NOMO-1 treated with dmso at 0.1 percent for 144 hours (cell line): ENCODE results near the gene H6PD.

Experiments
- DNase-seq: peaks from one replicate; lab custom pipeline; 2025; ENCODE audit not compliant: unreplicated experiment; lab: John Stamatoyannopoulos, UW

Gene H6PD

DNA sequence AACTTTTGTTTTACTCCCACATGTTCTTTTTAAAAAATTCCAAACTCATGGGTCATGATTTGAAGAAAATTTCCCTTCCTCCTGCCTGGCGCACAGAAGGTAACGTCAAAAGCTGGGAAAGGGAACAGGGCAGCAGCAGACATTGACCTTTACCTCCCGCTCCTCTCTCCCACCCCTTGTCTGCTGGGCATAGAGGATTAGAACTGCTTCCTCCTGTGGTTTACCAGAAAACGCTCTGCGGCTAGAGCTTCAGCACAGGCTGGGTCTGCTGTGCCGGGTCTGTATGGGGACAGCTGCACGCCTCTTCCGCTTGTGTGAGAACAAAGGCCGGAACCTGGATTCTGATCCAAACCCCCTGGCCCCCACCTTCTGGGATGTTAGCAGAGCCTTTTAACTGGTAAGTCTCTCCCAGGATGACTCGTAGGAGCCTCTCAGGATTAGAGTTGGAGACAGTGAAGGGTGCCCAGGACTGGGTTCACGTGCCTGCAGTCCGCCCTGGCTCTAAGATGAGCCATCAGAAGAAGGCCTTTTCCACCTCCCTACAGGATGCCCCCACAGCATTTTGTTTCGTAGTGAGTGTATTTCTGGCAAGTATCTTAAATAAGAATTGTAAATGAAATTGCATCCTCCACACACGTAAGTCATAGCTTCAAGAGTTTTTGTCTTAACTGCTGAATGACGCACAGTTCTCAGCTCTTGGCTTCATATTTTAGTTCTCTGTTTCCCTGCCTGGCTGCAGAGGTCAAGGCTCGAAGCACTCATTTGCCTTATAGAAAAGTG lies 5.2 kb downstream of the H6PD start:
- peak; percentile 76 for DNase-seq

DNA sequence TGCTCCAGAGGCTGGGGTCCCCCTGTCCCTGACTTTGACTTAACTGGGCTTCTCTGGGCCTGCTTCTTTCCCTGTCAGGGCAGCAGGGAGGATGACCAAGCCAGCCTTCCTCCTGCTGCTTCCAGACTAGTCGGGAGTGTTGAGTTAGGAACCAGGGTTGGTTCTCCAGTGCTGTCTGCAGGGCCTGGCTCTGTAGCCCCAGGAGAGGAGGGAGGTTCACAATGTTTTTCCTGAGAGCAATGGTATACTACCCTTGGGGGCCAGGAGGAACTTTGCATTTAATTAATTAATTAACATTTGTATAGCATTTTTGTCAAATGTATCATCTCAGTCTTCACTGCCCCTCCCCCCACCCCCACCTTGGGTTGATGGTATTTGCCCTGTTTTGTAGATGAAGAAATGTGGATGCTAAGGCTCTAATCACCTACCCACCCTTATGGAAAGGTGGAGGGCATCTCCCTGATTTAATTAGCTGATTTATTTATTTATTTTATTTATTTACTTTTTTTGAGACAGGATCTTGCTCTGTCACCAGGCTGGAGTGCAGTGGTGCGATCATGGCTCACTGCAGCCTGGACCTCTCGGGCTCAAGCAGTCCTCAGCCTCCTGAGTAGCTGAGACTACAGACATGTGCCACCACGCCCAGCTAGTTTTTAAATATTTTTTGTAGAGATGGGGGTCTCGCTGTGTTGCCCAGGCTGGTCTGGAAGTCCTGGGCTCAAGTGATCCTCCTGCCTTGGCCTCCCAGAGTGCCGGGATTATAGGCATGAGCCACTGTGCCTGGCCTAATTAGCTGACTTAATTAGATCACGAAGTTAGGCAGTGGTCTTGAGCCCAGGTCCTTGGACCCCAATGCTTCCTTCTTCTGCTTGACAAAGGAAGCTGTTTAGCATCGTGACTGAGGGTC lies 6.6 kb downstream of the H6PD start:
- DNase-seq: no peak

DNA sequence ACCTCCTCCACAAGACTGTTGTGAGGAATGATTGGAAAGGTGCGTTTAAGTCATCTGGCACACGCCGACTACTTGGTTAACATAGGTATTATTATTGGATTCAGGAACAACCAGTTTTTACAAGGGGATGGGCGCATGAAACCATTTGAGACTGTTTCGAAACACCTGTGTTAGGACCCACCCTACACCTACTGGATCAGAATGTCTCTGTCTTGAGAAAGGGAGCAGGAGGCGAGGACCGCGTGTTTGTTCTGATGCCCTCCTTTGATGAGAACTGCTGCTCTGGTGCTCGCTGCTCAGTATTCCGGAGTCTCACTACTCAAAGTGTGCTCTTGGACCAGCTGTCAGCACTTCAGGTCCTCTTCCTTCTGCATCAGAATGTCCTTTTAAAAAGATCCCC lies 7.3 kb downstream of the H6PD start:
- DNase-seq: no peak

DNA sequence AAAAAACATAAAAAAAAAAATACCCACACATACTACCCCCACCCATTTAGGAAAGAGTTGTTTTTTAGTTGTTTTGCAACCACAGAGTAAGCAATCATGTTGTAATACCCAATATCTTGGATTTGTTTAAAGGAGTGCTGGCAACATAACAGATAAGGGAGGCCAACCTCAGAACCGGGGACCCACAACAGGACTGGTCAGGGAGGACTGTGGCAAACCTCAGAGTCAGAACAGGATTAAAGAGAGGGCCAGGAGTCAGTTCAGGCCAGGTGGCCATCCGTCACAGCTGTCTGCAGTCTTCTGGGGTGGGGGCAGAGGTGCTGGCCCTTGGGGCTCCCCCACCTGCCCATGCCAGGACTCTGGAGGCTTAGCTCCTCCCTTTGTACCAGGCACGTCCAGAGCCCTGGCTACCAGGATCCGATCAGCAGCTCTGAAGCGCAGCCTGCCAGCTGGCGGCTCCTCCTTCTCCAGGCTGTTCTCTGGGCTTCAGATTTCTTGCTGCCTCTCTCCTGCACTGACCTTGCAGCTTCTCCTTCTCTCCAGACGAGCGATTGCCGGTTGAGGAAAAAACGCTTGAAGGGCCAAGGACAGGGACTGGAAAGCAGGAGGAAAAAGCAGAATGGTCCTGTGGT lies 7.9 kb downstream of the H6PD start:
- DNase-seq: no peak

DNA sequence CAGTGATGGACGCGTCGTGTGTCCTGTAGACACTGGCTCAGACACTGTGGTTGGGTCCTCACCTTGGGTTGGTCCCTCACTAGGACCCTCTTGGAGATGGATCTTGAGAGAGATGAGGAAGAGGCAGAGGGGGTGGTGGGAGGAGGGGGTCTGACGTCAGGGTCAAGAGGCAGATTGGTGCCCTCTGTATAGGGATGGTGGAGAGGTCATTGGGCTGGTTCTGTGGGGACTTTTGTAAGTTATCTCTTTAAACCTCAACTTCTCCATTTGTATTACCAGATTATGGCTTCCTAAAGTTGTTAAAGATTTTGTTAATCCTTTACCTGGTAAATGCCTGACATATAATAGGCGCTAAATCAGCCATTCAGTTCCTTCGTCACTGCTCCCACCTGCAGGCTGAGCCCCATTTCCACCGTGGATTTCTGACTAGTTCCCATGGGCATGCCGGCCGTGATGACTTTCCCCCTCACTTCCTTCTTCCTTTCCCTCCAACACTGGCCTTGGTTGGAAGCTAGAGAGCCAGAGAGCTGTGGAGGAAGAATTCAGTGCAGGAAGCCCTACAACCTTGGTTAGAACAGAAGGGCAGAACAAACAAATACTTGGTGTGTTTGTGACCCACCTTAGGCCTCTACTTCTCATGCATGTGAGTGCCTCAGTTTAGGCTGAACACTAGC lies 8.6 kb downstream of the H6PD start:
- no peak for DNase-seq

DNA sequence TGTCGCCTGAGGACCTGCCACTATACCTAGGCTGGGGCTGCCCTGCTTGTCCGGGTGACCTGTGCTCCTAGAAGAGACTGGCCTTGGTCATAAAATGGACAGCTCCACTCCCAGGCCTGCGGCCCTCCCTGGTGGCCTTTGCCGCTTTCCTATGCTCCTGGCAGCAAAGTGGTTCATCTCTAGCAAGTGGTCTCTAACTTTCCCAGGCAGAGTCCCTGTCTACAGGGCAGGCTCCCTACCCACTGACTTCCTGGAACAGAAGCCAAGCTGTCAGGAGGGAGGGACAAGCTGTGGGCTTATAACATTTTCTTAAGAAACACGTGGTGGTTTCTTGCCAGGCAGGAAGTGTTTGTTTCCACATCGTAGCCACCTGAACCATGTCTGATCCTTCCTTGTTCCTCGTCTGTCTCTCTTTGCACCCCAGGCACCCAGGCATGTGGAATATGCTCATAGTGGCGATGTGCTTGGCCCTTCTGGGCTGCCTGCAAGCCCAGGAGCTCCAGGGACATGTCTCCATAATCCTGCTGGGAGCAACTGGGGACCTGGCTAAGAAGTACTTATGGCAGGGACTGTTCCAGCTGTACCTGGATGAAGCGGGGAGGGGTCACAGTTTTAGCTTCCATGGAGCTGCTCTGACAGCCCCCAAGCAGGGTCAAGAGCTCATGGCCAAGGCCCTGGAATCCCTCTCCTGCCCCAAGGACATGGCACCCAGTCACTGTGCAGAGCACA lies 10.1 kb downstream of the H6PD start:
- no peak for DNase-seq

DNA sequence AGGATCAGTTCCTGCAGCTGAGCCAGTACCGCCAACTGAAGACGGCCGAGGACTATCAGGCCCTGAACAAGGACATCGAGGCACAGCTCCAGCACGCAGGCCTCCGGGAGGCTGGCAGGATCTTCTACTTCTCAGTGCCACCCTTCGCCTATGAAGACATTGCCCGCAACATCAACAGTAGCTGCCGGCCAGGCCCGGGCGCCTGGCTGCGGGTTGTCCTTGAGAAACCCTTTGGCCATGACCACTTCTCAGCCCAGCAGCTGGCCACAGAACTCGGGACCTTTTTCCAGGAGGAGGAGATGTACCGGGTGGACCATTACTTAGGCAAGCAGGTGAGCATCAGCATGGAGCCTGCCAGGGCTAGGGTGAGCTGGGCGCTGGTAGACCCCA lies 10.7 kb downstream of the H6PD start:
- no peak for DNase-seq

DNA sequence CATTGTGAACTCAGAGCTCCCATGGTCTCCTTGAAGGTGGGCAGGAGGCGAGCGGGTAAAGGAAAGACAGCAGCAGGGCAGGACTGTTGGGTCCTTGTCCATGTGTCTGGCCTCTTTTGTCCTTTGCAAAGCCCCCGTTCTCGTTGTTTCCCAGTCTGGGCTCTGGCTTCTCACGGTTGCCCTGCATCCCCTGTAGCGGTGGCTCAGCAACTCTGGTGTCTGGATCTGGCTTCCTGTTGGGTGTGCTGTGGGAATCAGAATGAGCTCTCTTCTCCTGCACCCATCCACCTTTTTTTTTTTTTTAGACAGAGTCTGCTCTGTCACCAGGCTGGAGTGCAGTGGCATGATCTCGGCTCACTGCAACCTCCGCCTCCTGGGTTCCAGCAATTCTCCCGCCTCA lies 11.1 kb downstream of the H6PD start:
- DNase-seq: no peak

DNA sequence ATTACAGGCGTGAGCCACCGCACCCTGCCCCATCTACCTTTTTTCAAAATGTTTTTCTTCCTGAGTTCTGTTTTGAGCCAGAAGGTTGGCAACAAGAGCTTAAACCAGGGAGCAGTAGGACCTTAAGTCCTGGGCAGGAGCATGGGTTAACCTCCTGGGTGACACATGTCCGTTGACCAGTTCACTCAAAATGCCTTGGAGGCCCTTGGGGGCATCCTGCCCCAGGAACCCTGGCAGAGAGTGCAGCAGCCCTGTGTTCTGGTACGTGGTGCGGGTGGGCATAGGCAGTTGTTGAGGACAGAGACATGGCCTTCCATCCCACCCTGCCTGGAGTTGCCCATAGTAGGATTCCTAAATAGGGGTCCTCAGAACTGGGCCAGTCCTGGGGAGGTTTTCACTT lies 11.6 kb downstream of the H6PD start:
- no peak for DNase-seq

DNA sequence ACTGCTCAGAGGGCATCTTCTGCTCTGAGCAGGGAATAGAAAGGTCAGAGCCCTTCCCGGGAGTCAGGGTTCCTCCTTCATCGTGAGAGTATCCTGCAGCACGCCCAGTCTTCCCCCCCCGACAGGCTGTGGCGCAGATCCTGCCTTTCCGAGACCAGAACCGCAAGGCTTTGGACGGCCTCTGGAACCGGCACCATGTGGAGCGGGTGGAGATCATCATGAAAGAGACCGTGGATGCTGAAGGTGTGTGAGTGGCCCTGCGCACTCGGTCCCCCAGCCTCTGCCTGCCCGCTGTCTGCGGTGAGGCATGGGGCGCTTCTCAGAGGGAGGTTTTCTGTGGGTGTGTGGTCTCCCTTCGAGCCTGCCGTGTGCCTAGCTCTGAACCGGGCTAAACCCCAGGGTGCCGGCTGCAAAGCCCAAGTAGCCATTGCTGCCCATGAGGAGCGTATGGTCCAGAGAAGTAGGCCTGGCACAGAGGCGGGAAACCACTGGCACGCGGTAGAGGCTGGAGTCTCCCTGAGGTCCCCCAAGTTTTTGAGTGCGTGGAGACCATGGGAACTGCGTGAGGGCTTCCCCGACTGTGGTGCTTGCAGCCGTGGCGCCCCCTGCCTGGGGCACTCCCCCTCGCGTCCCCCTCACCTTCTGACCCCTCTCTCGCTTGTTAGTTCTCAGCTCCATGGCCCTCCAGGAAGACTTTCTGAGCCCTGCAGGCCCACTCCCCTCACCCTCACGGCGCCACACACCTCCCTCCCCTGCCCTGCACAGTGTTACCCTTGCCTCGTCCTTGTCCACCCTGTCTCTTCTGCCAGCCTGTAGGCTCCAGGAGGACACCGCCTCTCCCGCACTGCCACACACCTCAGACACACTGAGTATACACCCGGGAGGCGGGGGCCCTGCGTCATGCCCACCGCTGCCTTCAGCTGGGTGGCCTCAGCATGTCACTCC lies 12.5 kb downstream of the H6PD start:
- DNase-seq: no peak

DNA sequence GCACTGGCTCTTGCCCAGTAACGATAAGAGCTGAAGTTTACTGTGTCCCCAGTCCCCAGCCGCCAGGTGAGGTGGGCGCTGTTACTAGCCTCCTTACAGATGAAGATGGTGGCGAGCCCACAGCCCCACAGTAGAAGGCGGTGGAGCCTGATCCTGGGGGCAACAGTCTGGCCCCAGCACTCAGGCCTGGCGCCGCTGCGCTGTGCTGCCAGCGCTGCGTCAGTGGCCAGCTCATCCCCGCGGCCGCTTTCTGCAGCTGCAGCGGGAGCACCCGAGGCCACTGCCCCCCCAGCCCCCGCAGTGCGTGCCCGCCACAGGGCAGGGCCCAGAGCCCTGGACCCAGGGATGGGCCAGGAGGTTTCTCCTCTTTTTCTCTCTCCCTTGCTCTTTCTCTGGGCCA lies 13.3 kb downstream of the H6PD start:
- DNase-seq: no peak

DNA sequence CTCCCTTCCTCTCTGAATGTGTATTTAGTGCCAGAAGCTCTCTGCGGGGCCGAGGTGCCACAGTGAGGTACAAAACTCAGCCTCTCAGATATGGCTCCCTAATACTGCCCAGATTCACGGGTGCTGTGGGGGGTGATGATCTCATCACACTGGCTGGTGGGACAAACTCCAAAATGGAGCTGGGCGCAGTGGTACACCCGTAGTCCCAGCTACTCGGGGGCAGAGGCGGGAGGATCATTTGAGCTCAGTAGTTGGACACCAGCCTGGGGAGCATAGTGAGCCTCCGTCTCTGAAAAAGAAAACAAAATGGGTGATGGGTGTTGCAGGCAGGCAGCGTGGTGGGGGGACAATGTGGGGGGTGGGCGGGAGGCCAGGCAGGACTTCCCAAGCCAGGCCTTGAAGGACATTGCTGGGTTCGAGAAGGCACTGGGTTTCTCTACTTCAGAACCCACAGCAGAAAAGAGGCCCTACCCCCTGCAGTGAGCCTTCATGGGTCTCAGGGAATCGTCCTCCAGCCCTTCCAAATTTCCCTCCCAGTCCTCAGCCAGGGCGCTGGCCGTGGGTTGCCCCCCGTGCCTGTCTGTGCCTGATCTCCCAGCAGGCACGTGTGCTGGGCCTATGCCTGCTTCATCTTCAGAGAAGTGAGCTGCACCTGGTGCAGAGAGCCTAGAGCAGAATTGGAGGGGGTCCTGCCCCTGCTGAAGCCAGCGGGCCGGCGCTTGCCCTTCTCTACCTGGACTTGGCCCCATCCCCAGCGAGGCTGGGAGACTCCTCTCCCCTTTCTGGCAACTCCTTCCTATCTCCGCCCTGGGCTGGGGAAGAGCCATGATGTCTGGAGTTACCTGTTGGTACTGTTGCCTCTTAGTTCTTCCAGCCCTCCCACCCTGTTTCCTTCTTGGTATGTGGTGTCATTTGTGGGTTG lies 14.0 kb downstream of the H6PD start:
- DNase-seq: no peak

DNA sequence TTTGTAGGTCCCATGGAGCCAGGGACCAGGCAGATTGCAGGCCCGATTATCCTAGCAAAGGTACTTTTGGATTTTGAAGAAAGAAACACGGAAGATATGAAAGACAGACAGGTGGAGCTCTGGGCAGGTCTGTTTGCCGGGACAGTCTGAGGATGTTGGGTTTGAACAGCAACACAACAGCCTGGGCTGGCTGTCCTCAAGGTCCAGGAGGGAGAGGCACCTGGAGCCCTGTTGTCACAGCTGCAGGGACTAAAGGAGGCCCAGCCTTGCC lies 14.6 kb downstream of the H6PD start:
- no peak for DNase-seq

DNA sequence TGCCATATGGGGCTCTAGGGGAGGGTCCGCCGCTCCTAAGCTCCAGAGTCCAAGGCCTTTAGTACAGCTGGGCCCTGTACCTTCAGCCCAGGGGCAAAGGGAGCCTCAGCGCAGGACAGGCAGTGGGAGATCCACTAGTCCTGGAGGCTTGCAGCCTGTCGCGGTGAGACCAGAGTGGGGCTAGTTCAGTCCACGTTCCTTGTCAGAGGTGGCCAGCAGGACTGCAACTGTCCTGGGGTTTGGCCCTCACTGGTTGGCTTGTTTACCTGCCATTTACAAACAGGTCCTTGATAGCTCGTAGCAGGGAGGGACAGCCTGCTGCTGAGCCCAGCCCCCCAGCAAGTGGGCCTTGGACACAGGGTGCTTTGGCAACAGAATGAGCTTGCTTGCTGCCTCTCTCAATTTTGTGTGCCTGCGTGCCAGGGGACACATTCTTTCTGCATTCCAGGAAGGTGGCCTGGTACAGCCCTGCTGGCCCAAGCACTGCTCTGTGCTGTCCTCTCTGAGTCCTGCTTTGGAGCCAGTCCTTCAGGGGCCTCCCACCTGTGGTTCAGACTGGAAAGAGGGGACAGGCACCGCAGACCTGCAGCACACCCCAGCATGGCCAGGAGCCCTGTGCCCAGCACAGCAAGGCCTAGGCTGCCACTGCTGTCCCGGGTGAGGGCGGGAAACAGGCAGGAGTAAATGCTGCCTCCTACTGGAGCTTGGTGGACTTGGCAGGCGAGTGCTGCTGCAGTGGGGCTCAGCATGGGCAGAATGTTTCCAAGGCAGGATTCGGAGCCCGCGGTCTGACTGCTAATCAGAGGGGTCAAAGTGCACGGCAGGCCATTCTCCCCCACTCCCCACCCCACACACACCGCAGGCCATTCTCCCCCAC lies 15.2 kb downstream of the H6PD start:
- no peak for DNase-seq

DNA sequence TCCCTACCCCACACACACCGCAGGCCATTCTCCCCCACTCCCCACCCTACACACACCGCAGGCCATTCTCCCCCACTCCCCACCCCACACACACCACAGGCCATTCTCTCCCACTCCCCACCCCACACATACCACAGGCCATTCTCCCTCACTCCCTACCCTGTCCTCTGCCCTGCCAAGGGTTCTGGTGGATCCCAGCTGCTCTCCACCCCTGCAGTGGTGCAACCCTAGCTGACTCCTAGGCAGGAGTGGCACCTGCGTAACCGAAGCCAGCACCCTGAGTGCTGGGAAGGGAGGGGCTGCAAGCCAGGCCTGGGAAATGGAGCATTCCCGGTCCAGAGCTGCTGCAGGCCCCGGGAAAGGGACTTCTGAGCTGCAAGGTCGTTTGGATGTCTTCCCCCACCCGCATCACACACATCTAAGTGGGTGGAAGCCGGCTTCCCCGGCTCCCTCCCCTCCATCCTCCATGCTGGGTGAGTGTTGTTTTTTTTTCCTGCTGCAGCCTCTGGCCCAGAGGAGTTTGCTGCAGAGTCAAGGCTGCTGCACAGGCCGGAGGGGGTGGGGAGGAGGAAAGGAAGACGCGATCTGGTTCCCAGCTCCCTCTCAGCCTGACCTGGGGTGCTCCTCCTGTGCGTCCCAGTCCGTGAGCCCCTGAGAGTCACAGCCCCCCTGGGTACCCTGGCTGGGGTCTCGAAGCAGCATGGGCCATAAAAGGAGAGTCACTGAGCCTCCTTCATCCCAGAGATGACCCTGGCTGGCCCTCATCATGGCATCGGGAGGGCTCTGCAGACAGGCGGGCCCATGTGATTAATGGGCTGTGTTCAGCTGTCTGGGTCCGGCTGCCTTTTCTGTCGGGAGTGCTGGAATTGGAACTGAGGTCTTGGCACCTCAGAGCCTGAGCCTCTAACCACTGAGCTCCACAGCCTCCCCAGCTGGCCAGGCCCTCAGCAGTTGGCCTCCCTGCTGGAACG lies 16.1 kb downstream of the H6PD start:
- DNase-seq: no peak

DNA sequence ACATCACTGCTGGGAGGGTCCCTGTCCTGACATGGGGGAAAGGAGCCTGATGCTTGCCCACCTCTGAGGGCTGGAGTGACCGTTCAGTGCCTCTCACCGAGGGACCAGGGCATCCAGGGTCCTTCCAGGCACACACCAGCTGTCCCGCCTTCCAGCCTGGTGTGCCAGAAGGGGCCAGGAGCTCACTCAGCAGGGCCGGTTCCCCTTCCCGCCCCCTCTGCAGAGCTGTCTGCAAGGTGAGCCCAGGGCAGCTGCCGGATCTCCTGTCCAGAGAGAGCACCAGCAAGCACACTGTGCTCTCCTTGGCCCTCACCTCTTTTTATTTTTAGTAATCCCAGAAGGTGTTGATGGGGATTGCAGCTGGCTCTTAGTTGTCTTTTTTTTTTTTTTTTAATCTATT lies 16.9 kb downstream of the H6PD start:
- no peak for DNase-seq

DNA sequence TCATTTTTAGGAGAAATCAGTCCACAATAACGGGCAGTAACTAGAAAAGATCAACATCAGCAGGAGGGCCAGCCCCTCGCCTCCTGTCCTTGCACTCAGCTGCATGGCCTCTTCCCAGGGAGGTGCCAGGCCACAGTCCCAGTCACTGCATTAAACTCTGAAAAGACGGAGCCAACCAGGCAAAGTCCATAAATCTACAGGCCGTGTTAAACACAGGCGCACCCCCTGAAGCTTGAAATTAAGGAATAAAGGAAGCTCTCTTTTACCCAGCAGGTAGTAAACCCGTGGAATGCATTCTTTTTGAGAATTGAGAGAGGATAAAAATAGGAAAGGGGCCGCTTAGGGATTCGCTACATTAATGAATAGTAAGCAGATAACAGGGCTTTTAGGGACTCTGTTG lies 18.4 kb downstream of the H6PD start:
- DNase-seq: no peak
